HEK293 (cell line): ENCODE measurements around the gene BRI3.
A peak's percentile ranks its signal among the peaks of the same experiment; 100 is the strongest.

Source experiments
- GLI2 ChIP-seq: fragments of 450-650 bp; formaldehyde crosslinking; IDR thresholded peaks from 2 replicates; pipeline ENCODE4; 2017; ENCODE audit warnings: missing biosample characterization, missing genetic modification characterization, low read depth, borderline replicate concordance
- GLIS2 ChIP-seq: fragments of 450-650 bp; formaldehyde crosslinking; IDR thresholded peaks from 2 replicates; pipeline ENCODE4 v1.5.1; 2016; ENCODE audit warnings: missing biosample characterization, missing genetic modification characterization
- HOXC10 ChIP-seq: sonication (generic); formaldehyde crosslinking; IDR thresholded peaks from 2 replicates; pipeline ENCODE4 v1.8.1; 2023; ENCODE audit warnings: mild to moderate bottlenecking, missing genetic modification reagents
- IKZF3 ChIP-seq: fragments of 450-650 bp; IDR thresholded peaks from 2 replicates; pipeline ENCODE4 v1.5.0; 2018; ENCODE audit warnings: missing biosample characterization, mild to moderate bottlenecking, missing genetic modification characterization, moderate library complexity
- PATZ1 ChIP-seq: fragments of 450-650 bp; formaldehyde crosslinking; IDR thresholded peaks from 2 replicates; pipeline ENCODE4 v1.5.1; 2016; ENCODE audit warnings: missing biosample characterization, missing genetic modification characterization
- SP2 ChIP-seq: fragments of 450-650 bp; formaldehyde crosslinking; IDR thresholded peaks from 2 replicates; pipeline ENCODE4 v1.5.1; 2016; ENCODE audit warnings: missing biosample characterization, missing genetic modification characterization
- WT1 ChIP-seq: fragments of 450-650 bp; formaldehyde crosslinking; IDR thresholded peaks from 2 replicates; pipeline ENCODE4 v1.5.1; 2016; ENCODE audit warnings: missing biosample characterization, missing genetic modification characterization
- ZIC2 ChIP-seq: fragments of 450-650 bp; formaldehyde crosslinking; IDR thresholded peaks from 2 replicates; pipeline ENCODE4 v1.5.1; 2016; ENCODE audit warnings: missing biosample characterization, missing genetic modification characterization
- ZNF112 ChIP-seq: fragments of 450-650 bp; formaldehyde crosslinking; IDR thresholded peaks from 2 replicates; pipeline ENCODE4 v1.5.0; 2017; ENCODE audit warnings: missing biosample characterization, missing genetic modification characterization
- ZNF157 ChIP-seq: fragments of 450-650 bp; formaldehyde crosslinking; IDR thresholded peaks from 2 replicates; pipeline ENCODE4 v1.5.1; 2016; ENCODE audit warnings: missing biosample characterization, missing genetic modification characterization
- ZNF16 ChIP-seq: fragments of 450-650 bp; formaldehyde crosslinking; IDR thresholded peaks from 2 replicates; pipeline ENCODE4 v1.5.1; 2016; ENCODE audit warnings: low read depth, missing biosample characterization, missing genetic modification characterization
- ZNF174 ChIP-seq: fragments of 450-650 bp; formaldehyde crosslinking; IDR thresholded peaks from 2 replicates; pipeline ENCODE4 v1.5.0; 2017; ENCODE audit warnings: missing biosample characterization, mild to moderate bottlenecking, missing genetic modification characterization
- ZNF19 ChIP-seq: fragments of 450-650 bp; formaldehyde crosslinking; IDR thresholded peaks from 2 replicates; pipeline ENCODE4; 2016; ENCODE audit warnings: missing biosample characterization, missing genetic modification characterization, low read depth
- ZNF26 ChIP-seq: fragments of 450-650 bp; formaldehyde crosslinking; IDR thresholded peaks from 2 replicates; pipeline ENCODE4 v1.5.1; 2016; ENCODE audit warnings: missing biosample characterization, missing genetic modification characterization
- ZNF335 ChIP-seq: fragments of 450-650 bp; formaldehyde crosslinking; conservative IDR thresholded peaks from 2 replicates; pipeline ENCODE4 v1.5.1; 2016; ENCODE audit warnings: missing biosample characterization, missing genetic modification characterization
- ZNF341 ChIP-seq: fragments of 450-650 bp; formaldehyde crosslinking; IDR thresholded peaks from 2 replicates; pipeline ENCODE4; 2016; ENCODE audit warnings: low read depth, missing biosample characterization, missing genetic modification characterization
- ZNF394 ChIP-seq: fragments of 450-650 bp; formaldehyde crosslinking; IDR thresholded peaks from 2 replicates; pipeline ENCODE4 v1.5.1; 2016; ENCODE audit warnings: missing biosample characterization, missing genetic modification characterization, mild to moderate bottlenecking, moderate library complexity, borderline replicate concordance
- ZNF398 ChIP-seq: fragments of 450-650 bp; formaldehyde crosslinking; IDR thresholded peaks from 2 replicates; pipeline ENCODE4 v1.5.1; 2017; ENCODE audit warnings: missing biosample characterization, missing genetic modification characterization
- ZNF473 ChIP-seq: fragments of 450-650 bp; formaldehyde crosslinking; IDR thresholded peaks from 2 replicates; pipeline ENCODE4 v1.5.1; 2017; ENCODE audit warnings: missing biosample characterization, missing genetic modification characterization
- ZNF48 ChIP-seq: fragments of 450-650 bp; formaldehyde crosslinking; IDR thresholded peaks from 2 replicates; pipeline ENCODE4 v1.5.1; 2016; ENCODE audit warnings: missing biosample characterization, missing genetic modification characterization
- ZNF501 ChIP-seq: fragments of 450-650 bp; formaldehyde crosslinking; IDR thresholded peaks from 2 replicates; pipeline ENCODE4 v1.5.1; 2016; ENCODE audit warnings: missing biosample characterization, missing genetic modification characterization
- ZNF518A ChIP-seq: fragments of 450-650 bp; formaldehyde crosslinking; conservative IDR thresholded peaks from 2 replicates; pipeline ENCODE4 v1.5.1; 2016; ENCODE audit warnings: low read depth, missing biosample characterization, missing genetic modification characterization
- ZNF580 ChIP-seq: fragments of 450-650 bp; formaldehyde crosslinking; IDR thresholded peaks from 2 replicates; pipeline ENCODE4 v1.5.1; 2016; ENCODE audit warnings: missing biosample characterization, missing genetic modification characterization
- ZNF654 ChIP-seq: fragments of 450-650 bp; formaldehyde crosslinking; IDR thresholded peaks from 2 replicates; pipeline ENCODE4 v1.5.1; 2016; ENCODE audit warnings: low read depth, missing biosample characterization, missing genetic modification characterization
- ZNF692 ChIP-seq: fragments of 450-650 bp; formaldehyde crosslinking; IDR thresholded peaks from 2 replicates; pipeline ENCODE4 v1.5.1; 2016; ENCODE audit warnings: missing biosample characterization, missing genetic modification characterization
- ZNF785 ChIP-seq: fragments of 450-650 bp; formaldehyde crosslinking; IDR thresholded peaks from 2 replicates; pipeline ENCODE4 v1.5.1; 2016; ENCODE audit warnings: missing biosample characterization, missing genetic modification characterization
- ZNF837 ChIP-seq: fragments of 450-650 bp; formaldehyde crosslinking; IDR thresholded peaks from 2 replicates; pipeline ENCODE4 v1.5.1; 2016; ENCODE audit warnings: missing biosample characterization, missing genetic modification characterization
- ZSCAN30 ChIP-seq: fragments of 450-650 bp; IDR thresholded peaks from 2 replicates; pipeline ENCODE4 v1.5.1; 2018; ENCODE audit warnings: missing biosample characterization, mild to moderate bottlenecking, missing genetic modification characterization, moderate library complexity

BRI3 gene

GRCh38 chr7:98294798-98295382 lies 13.4 kb downstream of the BRI3 start (continued):
- TF ChIP-seq ZNF26 (tag by site-specific recombination) (no peak), ZNF501 (tag by site-specific recombination) (0 out of 2 replicates have a peak, but pooled peaks have one; percentile 38), ZNF157 (no peak), ZNF692 (no peak; the same call in 1 of the 2 replicates), IKZF3 (tag by site-specific recombination) (peak; percentile 44; the same call in 1 of the 2 replicates), GLIS2 (tag by site-specific recombination) (peak; percentile 79), ZNF112 (tag by site-specific recombination) (no peak), ZSCAN30 (tag by site-specific recombination) (peak; percentile 37; the same call in 1 of the 2 replicates), ZNF785 (tag by site-specific recombination) (no peak), ZNF341 (peak; percentile 76), ZNF398 (tag by site-specific recombination) (no peak), GLI2 (tag by site-specific recombination) (no peak), ZNF335 (tag by site-specific recombination) (no peak), SP2 (tag by site-specific recombination) (no peak), ZNF394 (tag by site-specific recombination) (peak; percentile 38; the same call in 1 of the 2 replicates), ZNF518A (tag by site-specific recombination) (no peak), ZNF837 (tag by site-specific recombination) (no peak), PATZ1 (peak; percentile 69), ZNF473 (tag by site-specific recombination) (no peak), ZNF580 (tag by site-specific recombination) (no peak), ZNF654 (tag by site-specific recombination) (peak; percentile 93), ZIC2 (tag by site-specific recombination) (peak; percentile 80), HOXC10 (CRISPR knock-in tag) (no peak), WT1 (0 out of 2 replicates have a peak, but pooled peaks have one; percentile 21), ZNF19 (tag by site-specific recombination) (no peak), ZNF16 (tag by site-specific recombination) (no peak), ZNF174 (no peak), ZNF48 (tag by site-specific recombination) (no peak)
